ENCODE results near the gene PKNOX1.

- TF ChIP-seq AFF4 (CRISPR knock-in tag; IDR thresholded peaks at IDR 0.05), result no peak
- no peak for TF ChIP-seq ZNF513 (CRISPR knock-in tag; conservative IDR thresholded peaks at IDR 0.05)
Measured at GRCh38 chr21:43020771-43021170, 46.4 kb downstream of the PKNOX1 start.
